Keratinocyte (primary cell): ENCODE measurements around the gene WNT1. TPM values are rescaled to one million over a fixed set of nuclear protein-coding genes. Genes with fewer than 3 reads are reported as not detected.

Experiments
- DNase-seq: peaks from one replicate; pipeline ENCODE4 v3.0.0-alpha.2; 2011; ENCODE audit warnings: low read depth, missing footprints, low spot score
- FAIRE-seq: peaks from 2 replicates; lab custom pipeline; 2011; peaks lifted over from hg19 to GRCh38; lab: Jason Lieb, UNC
- H2AFZ ChIP-seq: 2 replicates; pipeline ENCODE4 v1.6.0; 2012; ENCODE audit warnings: low read length, control low read depth, inconsistent platforms; ENCODE audit not compliant: control insufficient read depth
- H3K27ac ChIP-seq: 2 replicates; pipeline ENCODE4 v1.5.1; 2011; ENCODE audit warnings: low read length; ENCODE audit not compliant: control insufficient read depth, insufficient read depth
- H3K27me3 ChIP-seq: 3 replicates; pipeline ENCODE4 v1.6.0; 2011; ENCODE audit warnings: low read length; ENCODE audit not compliant: control insufficient read depth, insufficient read depth; ENCODE audit errors: extremely low read depth
- H3K36me3 ChIP-seq, 2 experiments: 2 replicates in 1 of 2; 3 replicates in 1 of 2; pipeline ENCODE4 v1.5.1; 2011; ENCODE audit warnings: low read length in 2 of 2, mild to moderate bottlenecking in 1 of 2; ENCODE audit not compliant: control insufficient read depth in 2 of 2, insufficient read depth in 2 of 2; ENCODE audit errors: extremely low read depth in 1 of 2
- H3K4me1 ChIP-seq: 3 replicates; pipeline ENCODE4 v1.5.1; 2011; ENCODE audit warnings: low read length; ENCODE audit not compliant: control insufficient read depth, insufficient read depth; ENCODE audit errors: extremely low read depth
- H3K4me2 ChIP-seq: 3 replicates; pipeline ENCODE4 v1.6.0; 2011; ENCODE audit warnings: low read depth, low read length; ENCODE audit not compliant: control insufficient read depth, insufficient read depth; ENCODE audit errors: extremely low read depth
- H3K4me3 ChIP-seq, 3 experiments: fragments of 200-600 bp in 1 of 3; sonication (generic) in 1 of 3; 2 replicates in 2 of 3; 3 replicates in 1 of 3; pipeline ENCODE4 v1.5.1; 2011 to 2016; ENCODE audit warnings: low read length in 3 of 3, mild to moderate bottlenecking in 3 of 3, control low read depth in 2 of 3, inconsistent platforms in 1 of 3, low read depth in 1 of 3, mixed read lengths in 1 of 3, mixed run types in 1 of 3, moderate library complexity in 1 of 3; ENCODE audit not compliant: control insufficient read depth in 2 of 3, insufficient read depth in 2 of 3; ENCODE audit errors: extremely low read depth in 1 of 3
- H3K79me2 ChIP-seq: 2 replicates; pipeline ENCODE4 v1.6.0; 2012; ENCODE audit warnings: low read length; ENCODE audit not compliant: control insufficient read depth, insufficient read depth
- H3K9ac ChIP-seq: 3 replicates; pipeline ENCODE4 v1.6.0; 2011; ENCODE audit warnings: low read length; ENCODE audit not compliant: control insufficient read depth, insufficient read depth; ENCODE audit errors: extremely low read depth
- H3K9me1 ChIP-seq: 3 replicates; pipeline ENCODE4 v1.6.0; 2011; ENCODE audit warnings: low read length; ENCODE audit not compliant: control insufficient read depth, insufficient read depth; ENCODE audit errors: extremely low read depth
- H3K9me3 ChIP-seq: 2 replicates; pipeline ENCODE4 v1.5.1; 2012; ENCODE audit warnings: low read depth, low read length; ENCODE audit not compliant: control insufficient read depth
- H4K20me1 ChIP-seq: 3 replicates; pipeline ENCODE4 v1.6.0; 2011; ENCODE audit warnings: low read length; ENCODE audit not compliant: control insufficient read depth, insufficient read depth; ENCODE audit errors: extremely low read depth
- CTCF ChIP-seq, 3 experiments: IDR thresholded peaks in 1 of 3; conservative IDR thresholded peaks in 1 of 3; optimal IDR thresholded peaks in 1 of 3; 2 replicates in 2 of 3; 3 replicates in 1 of 3; pipeline versions ENCODE3 to v1.5.1; 2011; ENCODE audit warnings: low read length in 3 of 3, mild to moderate bottlenecking in 3 of 3, moderate library complexity in 2 of 3, control low read depth in 1 of 3, inconsistent platforms in 1 of 3; ENCODE audit not compliant: insufficient read depth in 2 of 3; ENCODE audit errors: extremely low read depth in 1 of 3
- EZH2 ChIP-seq: IDR thresholded peaks from one replicate; pipeline ENCODE4 v1.6.1; 2012; ENCODE audit warnings: inconsistent platforms, mild to moderate bottlenecking, low read length, moderate library complexity
- dilution Hi-C: fragments of 300-500 bp; cut with MboI; formaldehyde crosslinking; loops from one replicate; pipeline ENCODE4 v1.7.0; 2020; ENCODE audit warnings: low sequenced_read_pairs; ENCODE audit not compliant: extremely low pct_ligation_motif_present
- polyA plus RNA-seq, 5 experiments: library from polyadenylated mRNA; depleted of rRNA in 3 of 5; stranded (reverse) in 3 of 5; stranded (forward) in 1 of 5; unstranded in 1 of 5; fragments of >200 nt; gene quantifications; 1 replicate in 1 of 5; 2 replicates in 3 of 5; 3 replicates in 1 of 5; pipeline versions ENCODE4 v1.2.1 to v1.2.3, GENCODE V29; 2011 to 2012; ENCODE audit warnings: missing spikeins in 2 of 5, low read depth in 1 of 5, low replicate concordance in 1 of 5

Gene WNT1
- polyA plus RNA-seq, 1 donor (not counting 4 experiments of a cell fraction or from before 2014, with no cell fraction given): not detected

GRCh38 chr12:48936379-48936979, 41.6 kb upstream of the WNT1 start:
- Histone ChIP-seq H3K9me1 (no peaks in the 10 kb centered on the region), H3K4me3 (no peak overlapping the region), H3K36me3 (peaks cover 57 to 60% of the 10 kb centered on the region in 2 experiments), H4K20me1 (peaks cover 3% of the 10 kb centered on the region), H3K4me2 (no peak overlapping the region), H3K9ac (no peak overlapping the region), H3K27ac (no peak overlapping the region), H3K4me1 (no peaks in the 10 kb centered on the region), H3K27me3 (no peaks in the 10 kb centered on the region), H3K9me3 (no peaks in the 10 kb centered on the region), H2AFZ (no peak overlapping the region), H3K79me2 (peaks cover 8% of the 10 kb centered on the region)
- FAIRE-seq (no peak), DNase-seq (no peak)
- TF ChIP-seq EZH2 (no peak), CTCF (optimal IDR thresholded peaks at IDR 0.05 in 1 of 3, IDR thresholded peaks at IDR 0.05 in 1 of 3, conservative IDR thresholded peaks at IDR 0.05 in 1 of 3; ENCODE audit: extremely low read depth in 1 of 3, insufficient read depth in 2 of 3, low read length in 3 of 3) (peak; percentile 90 to 98 (median 91))
- dilution Hi-C loops: no loop called here

GRCh38 chr12:48937170-48937569, 41.0 kb upstream of the WNT1 start:
- no peaks in the 10 kb centered on the region for H3K27me3 ChIP-seq
- DNase-seq (no peak), FAIRE-seq (no peak)
- H3K36me3 ChIP-seq: peaks cover 53 to 64% of the 10 kb centered on the region in 2 experiments
- peak in 1 of 3 experiments; percentile 24 for TF ChIP-seq CTCF (optimal IDR thresholded peaks at IDR 0.05 in 1 of 3, IDR thresholded peaks at IDR 0.05 in 1 of 3, conservative IDR thresholded peaks at IDR 0.05 in 1 of 3; ENCODE audit: extremely low read depth in 1 of 3, insufficient read depth in 2 of 3, low read length in 3 of 3)
- no peak for TF ChIP-seq EZH2
- no peak overlapping the region for H2AFZ ChIP-seq
- peaks cover 14% of the 10 kb centered on the region for H3K79me2 ChIP-seq
- no peak overlapping the region for H3K4me2 ChIP-seq
- H3K9ac ChIP-seq: no peak overlapping the region
- no peaks in the 10 kb centered on the region for H3K9me3 ChIP-seq
- no peaks in the 10 kb centered on the region for H3K9me1 ChIP-seq
- dilution Hi-C loops: no loop called here
- H3K27ac ChIP-seq: no peak overlapping the region
- H3K4me3 ChIP-seq: no peak overlapping the region
- H3K4me1 ChIP-seq: no peaks in the 10 kb centered on the region
- peaks cover 5% of the 10 kb centered on the region for H4K20me1 ChIP-seq
